ENCODE measurements around the gene FAN1. TPM values are rescaled to one million over a fixed set of nuclear protein-coding genes. Genes with fewer than 3 reads are reported as not detected.

The FAN1 gene
- polyA plus RNA-seq, 1 of the 3 experiments (the other 2 are of a cell fraction): 5.7 TPM

DNA sequence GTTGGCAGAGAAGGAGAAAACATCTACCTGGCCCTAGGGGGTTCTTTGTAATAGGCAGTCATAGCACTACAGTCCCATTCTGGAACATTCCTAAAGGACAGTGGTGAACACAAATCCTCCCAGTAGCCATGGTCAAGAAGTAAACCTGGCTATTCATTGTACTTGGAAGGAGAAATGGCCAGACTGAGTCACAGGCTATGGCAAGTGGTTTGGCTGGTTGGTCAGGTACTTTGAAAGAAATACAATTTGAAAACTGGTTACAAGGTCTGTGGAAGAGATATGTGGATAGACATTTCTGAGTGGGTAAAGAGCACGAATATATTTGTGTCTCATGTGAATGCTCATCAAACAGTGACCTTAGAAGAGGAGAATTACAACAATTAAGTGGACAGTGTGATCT lies 33.0 kb upstream of the FAN1 start:
- Histone ChIP-seq H3K4me1 (ENCODE audit: control insufficient read depth in 1 of 2, insufficient read depth in 2 of 2, low read depth in 1 of 2, low read length in 1 of 2) (no peaks in the 10 kb centered on the region), H3K4me3 (ENCODE audit: low read depth in 2 of 2, low read length in 1 of 2) (no peak overlapping the region), H3K9me2 (no peaks in the 10 kb centered on the region), H3K9me3 (no peaks in the 10 kb centered on the region), H3K4me2 (no peak overlapping the region), H3F3A (replicated peaks; ENCODE audit: insufficient read depth) (no peaks in the 10 kb centered on the region), H3K9ac (no peak overlapping the region), H3K79me2 (ENCODE audit: insufficient read depth) (no peaks in the 10 kb centered on the region), H3K27ac (ENCODE audit: low read depth in 2 of 2, low read length in 1 of 2) (no peak overlapping the region), H3K36me3 (replicated peaks in 1 of 2; ENCODE audit: control insufficient read depth in 1 of 2, insufficient read depth in 2 of 2, low read length in 1 of 2) (no peaks in the 10 kb centered on the region), H4K20me1 (ENCODE audit: insufficient read depth) (no peaks in the 10 kb centered on the region), H3K27me3 (ENCODE audit: insufficient read depth) (no peaks in the 10 kb centered on the region), H2AFZ (ENCODE audit: low read depth) (no peak overlapping the region)
- WGBS (ENCODE audit: low lambda C conversion rate): 12% methylated on average over 1 of the region's 1 CpG
- CTCF ChIA-PET: interaction anchor here (4.6 kb wide), 1 partner anchor 12 kb away, joined by 26 read pairs; no protein-coding TSS in a partner anchor
- no peak for DNase-seq
- POLR2A ChIA-PET: no interaction called here
- TF ChIP-seq SMC3 (IDR thresholded peaks at IDR 0.05; ENCODE audit: low read depth, low read length) (no peak), MEF2A (IDR thresholded peaks at IDR 0.05; ENCODE audit: borderline replicate concordance, low read depth) (no peak), JUND (IDR thresholded peaks at IDR 0.05) (no peak), RCOR1 (IDR thresholded peaks at IDR 0.05; ENCODE audit: low read length) (no peak), MAX (IDR thresholded peaks at IDR 0.05; ENCODE audit: low read depth) (no peak), EP300 (IDR thresholded peaks at IDR 0.05; ENCODE audit: borderline replicate concordance in 1 of 2, low read depth in 1 of 2, low read length in 1 of 2) (no peak), CTCF (IDR thresholded peaks at IDR 0.05) (no peak), ELF1 (IDR thresholded peaks at IDR 0.05) (no peak), USF1 (IDR thresholded peaks at IDR 0.05; ENCODE audit: borderline replicate concordance, low read depth) (no peak), MXI1 (IDR thresholded peaks at IDR 0.05; ENCODE audit: low read depth, low read length) (no peak), SIN3A (IDR thresholded peaks at IDR 0.05; ENCODE audit: borderline replicate concordance, low read depth, low read length) (no peak)

GRCh38 chr15:30872341-30872748 lies 31.4 kb upstream of the FAN1 start:
- DNase-seq: no peak
- Histone ChIP-seq H3K79me2 (ENCODE audit: insufficient read depth) (no peaks in the 10 kb centered on the region), H3F3A (replicated peaks; ENCODE audit: insufficient read depth) (no peaks in the 10 kb centered on the region), H2AFZ (ENCODE audit: low read depth) (no peak overlapping the region), H3K9ac (no peak overlapping the region), H3K4me2 (no peak overlapping the region), H3K36me3 (replicated peaks in 1 of 2; ENCODE audit: control insufficient read depth in 1 of 2, insufficient read depth in 2 of 2, low read length in 1 of 2) (no peaks in the 10 kb centered on the region), H3K27ac (ENCODE audit: low read depth in 2 of 2, low read length in 1 of 2) (no peak overlapping the region), H3K27me3 (ENCODE audit: insufficient read depth) (no peaks in the 10 kb centered on the region), H4K20me1 (ENCODE audit: insufficient read depth) (no peaks in the 10 kb centered on the region), H3K9me2 (no peaks in the 10 kb centered on the region), H3K4me1 (ENCODE audit: control insufficient read depth in 1 of 2, insufficient read depth in 2 of 2, low read depth in 1 of 2, low read length in 1 of 2) (no peaks in the 10 kb centered on the region), H3K9me3 (no peaks in the 10 kb centered on the region), H3K4me3 (ENCODE audit: low read depth in 2 of 2, low read length in 1 of 2) (no peak overlapping the region)
- TF ChIP-seq EP300 (IDR thresholded peaks at IDR 0.05; ENCODE audit: borderline replicate concordance in 1 of 2, low read depth in 1 of 2, low read length in 1 of 2) (no peak), PBX3 (IDR thresholded peaks at IDR 0.05) (no peak), ELF1 (IDR thresholded peaks at IDR 0.05) (no peak)
- TF ChIP-seq, protein P1, sequence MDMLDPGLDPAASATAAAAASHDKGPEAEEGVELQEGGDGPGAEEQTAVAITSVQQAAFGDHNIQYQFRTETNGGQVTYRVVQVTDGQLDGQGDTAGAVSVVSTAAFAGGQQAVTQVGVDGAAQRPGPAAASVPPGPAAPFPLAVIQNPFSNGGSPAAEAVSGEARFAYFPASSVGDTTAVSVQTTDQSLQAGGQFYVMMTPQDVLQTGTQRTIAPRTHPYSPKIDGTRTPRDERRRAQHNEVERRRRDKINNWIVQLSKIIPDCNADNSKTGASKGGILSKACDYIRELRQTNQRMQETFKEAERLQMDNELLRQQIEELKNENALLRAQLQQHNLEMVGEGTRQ (IDR thresholded peaks at IDR 0.05; ENCODE audit: borderline replicate concordance, low read depth, low read length): no peak
- POLR2A ChIA-PET: no interaction called here
- CTCF ChIA-PET: interaction anchor here (1.1 kb wide), 1 partner anchor 13 kb away, joined by 4 read pairs; no protein-coding TSS in a partner anchor
- 67% methylated on average over 1 of the region's 1 CpG for WGBS (ENCODE audit: low lambda C conversion rate)
